H1 (cell line): ENCODE data around the gene RBM17. TPM values are rescaled to one million over a fixed set of nuclear protein-coding genes. Genes with fewer than 3 reads are reported as not detected.

Experiments
- CTCF ChIA-PET: fragments of 300-600 bp; sonication (Branson Sonifier 250); formaldehyde crosslinking; loops from one replicate; lab custom pipeline; 2021; ENCODE audit not compliant: partially characterized antibody; lab: Charles Lee
- POLR2A ChIA-PET: fragments of 300-600 bp; sonication (Branson Sonifier 250); formaldehyde crosslinking; loops from one replicate; lab custom pipeline; 2021; ENCODE audit warnings: inconsistent platforms; ENCODE audit not compliant: partially characterized antibody; lab: Charles Lee
- DNase-seq, 2 experiments: peaks; one replicate each; pipeline versions ENCODE4 v3.0.0 to v3.0.0-alpha.2; 2010 to 2022; ENCODE audit warnings: low spot score in 2 of 2, low read depth in 1 of 2, mixed read lengths in 1 of 2
- FAIRE-seq: peaks from 2 replicates; lab custom pipeline; 2011; peaks lifted over from hg19 to GRCh38; lab: Jason Lieb, UNC
- H2AFZ ChIP-seq: 2 replicates; pipeline ENCODE4 v1.8.1; 2012; ENCODE audit warnings: low read length, inconsistent platforms
- H2AK5ac ChIP-seq: 2 replicates; pipeline ENCODE4 v1.6.1; 2013; ENCODE audit warnings: low read depth, low read length
- H2BK120ac ChIP-seq: replicated peaks from 2 replicates; pipeline ENCODE3; 2013; ENCODE audit warnings: low read depth, low read length, inconsistent platforms
- H2BK12ac ChIP-seq: 2 replicates; pipeline ENCODE4 v1.6.1; 2013; ENCODE audit warnings: low read depth, low read length
- H2BK15ac ChIP-seq: 2 replicates; pipeline ENCODE4 v1.6.1; 2013; ENCODE audit warnings: low read length
- H2BK20ac ChIP-seq: 2 replicates; pipeline ENCODE4 v1.6.1; 2013; ENCODE audit warnings: low read length
- H2BK5ac ChIP-seq: 2 replicates; pipeline ENCODE4 v1.6.1; 2013; ENCODE audit warnings: low read depth, low read length
- H3K14ac ChIP-seq: 2 replicates; pipeline ENCODE4 v1.6.1; 2013; ENCODE audit warnings: inconsistent platforms; ENCODE audit not compliant: insufficient read length
- H3K18ac ChIP-seq: 2 replicates; pipeline ENCODE4 v1.6.1; 2013; ENCODE audit warnings: low read length; ENCODE audit errors: extremely low read depth
- H3K23ac ChIP-seq: 2 replicates; pipeline ENCODE4 v1.6.1; 2013; ENCODE audit warnings: inconsistent platforms; ENCODE audit not compliant: insufficient read length
- H3K23me2 ChIP-seq: 2 replicates; pipeline ENCODE4 v1.6.1; 2013; ENCODE audit warnings: low read depth, low read length
- H3K27ac ChIP-seq: 2 replicates; pipeline ENCODE4 v1.6.1; 2011; ENCODE audit warnings: low read depth, low read length, inconsistent platforms
- H3K27me3 ChIP-seq, 4 experiments: replicated peaks in 1 of 4; 1 replicate in 1 of 4; 2 replicates in 3 of 4; pipeline versions ENCODE4 v1.6.1 to v1.8.1; 2011 to 2013; ENCODE audit warnings: low read length in 3 of 4, mild to moderate bottlenecking in 3 of 4, inconsistent platforms in 2 of 4, mixed read lengths in 2 of 4, moderate library complexity in 1 of 4; ENCODE audit not compliant: control insufficient read depth in 3 of 4, insufficient read depth in 3 of 4; ENCODE audit errors: extremely low read depth in 1 of 4
- H3K36me3 ChIP-seq, 4 experiments: 2 replicates each; pipeline versions ENCODE4 v1.6.1 to v1.8.1; 2011 to 2013; ENCODE audit warnings: mild to moderate bottlenecking in 4 of 4, low read length in 3 of 4, moderate library complexity in 2 of 4, control low read depth in 1 of 4, inconsistent platforms in 1 of 4; ENCODE audit not compliant: insufficient read depth in 4 of 4, control insufficient read depth in 2 of 4
- H3K4ac ChIP-seq: replicated peaks from 2 replicates; pipeline ENCODE3; 2013; ENCODE audit warnings: low read length, low read depth, mixed read lengths, inconsistent platforms; ENCODE audit not compliant: insufficient read length
- H3K4me1 ChIP-seq, 4 experiments: replicated peaks in 1 of 4; 1 replicate in 1 of 4; 2 replicates in 3 of 4; pipeline versions ENCODE4 v1.6.1 to v1.8.1; 2011 to 2013; ENCODE audit warnings: low read length in 3 of 4, inconsistent platforms in 2 of 4, mixed read lengths in 1 of 4; ENCODE audit not compliant: insufficient read depth in 4 of 4, control insufficient read depth in 3 of 4
- H3K4me2 ChIP-seq, 2 experiments: 2 replicates each; pipeline versions ENCODE4 v1.6.1 to v1.8.1; 2011 to 2013; ENCODE audit warnings: low read depth in 2 of 2, low read length in 2 of 2, control low read depth in 1 of 2, inconsistent platforms in 1 of 2, mild to moderate bottlenecking in 1 of 2; ENCODE audit not compliant: insufficient read depth in 1 of 2
- H3K4me3 ChIP-seq, 4 experiments: fragments of 200-600, 300-600 bp in 1 of 4; sonication (generic), shearing (Covaris generic), sonication (Bioruptor Twin) in 1 of 4; 2 replicates each; pipeline versions ENCODE4 v1.5.1 to v1.8.1; 2011 to 2016; ENCODE audit warnings: low read length in 4 of 4, low read depth in 3 of 4, control low read depth in 2 of 4, inconsistent platforms in 2 of 4, mild to moderate bottlenecking in 2 of 4, mixed read lengths in 1 of 4, moderate library complexity in 1 of 4; ENCODE audit not compliant: insufficient read depth in 2 of 4; ENCODE audit errors: extremely low read depth in 1 of 4
- H3K56ac ChIP-seq: replicated peaks from 2 replicates; pipeline ENCODE3; 2013; ENCODE audit warnings: low read depth, mild to moderate bottlenecking, mixed read lengths, low read length, inconsistent platforms; ENCODE audit not compliant: insufficient read length
- H3K79me1 ChIP-seq: 2 replicates; pipeline ENCODE4 v1.6.1; 2013; ENCODE audit warnings: low read depth, low read length, control low read depth
- H3K79me2 ChIP-seq, 2 experiments: 2 replicates each; pipeline versions ENCODE4 v1.6.1 to v1.8.1; 2012 to 2013; ENCODE audit warnings: low read length in 2 of 2, mild to moderate bottlenecking in 2 of 2, inconsistent platforms in 1 of 2; ENCODE audit not compliant: insufficient read depth in 2 of 2, control insufficient read depth in 1 of 2
- H3K9ac ChIP-seq, 4 experiments: replicated peaks in 1 of 4; 1 replicate in 1 of 4; 2 replicates in 3 of 4; pipeline versions ENCODE4 v1.6.1 to v1.8.1; 2011 to 2013; ENCODE audit warnings: low read depth in 3 of 4, low read length in 3 of 4, control low read depth in 2 of 4, mild to moderate bottlenecking in 2 of 4, moderate library complexity in 2 of 4, inconsistent platforms in 1 of 4; ENCODE audit errors: extremely low read depth in 1 of 4
- H3K9me3 ChIP-seq, 2 experiments: 2 replicates each; pipeline versions ENCODE4 v1.6.1 to v1.8.1; 2012 to 2013; ENCODE audit warnings: mild to moderate bottlenecking in 2 of 2, moderate library complexity in 2 of 2, control low read depth in 1 of 2, inconsistent platforms in 1 of 2, low read depth in 1 of 2, low read length in 1 of 2, mixed read lengths in 1 of 2; ENCODE audit not compliant: insufficient read depth in 2 of 2
- H4K20me1 ChIP-seq, 2 experiments: replicated peaks in 1 of 2; 2 replicates each; pipeline versions ENCODE3 to v1.8.1; 2011 to 2013; ENCODE audit warnings: inconsistent platforms in 2 of 2, low read length in 2 of 2, mild to moderate bottlenecking in 1 of 2; ENCODE audit not compliant: insufficient read depth in 2 of 2, control insufficient read depth in 1 of 2
- H4K5ac ChIP-seq: 2 replicates; pipeline ENCODE4 v1.6.1; 2013; ENCODE audit warnings: low read length, low read depth, mixed read lengths, inconsistent platforms; ENCODE audit not compliant: insufficient read length
- H4K8ac ChIP-seq: 2 replicates; pipeline ENCODE4 v1.8.0; 2013; ENCODE audit warnings: mild to moderate bottlenecking, moderate library complexity, low read length, inconsistent platforms; ENCODE audit not compliant: insufficient read depth; ENCODE audit errors: extremely low read depth
- H4K91ac ChIP-seq: replicated peaks from 2 replicates; pipeline ENCODE3; 2013; ENCODE audit warnings: low read length, mixed read lengths, inconsistent platforms; ENCODE audit not compliant: insufficient read length
- EP300 ChIP-seq, 2 experiments: IDR thresholded peaks; 1 replicate in 1 of 2; 2 replicates in 1 of 2; pipeline ENCODE4 v1.6.1; 2011 to 2012; ENCODE audit warnings: low read depth in 2 of 2, low read length in 2 of 2, mild to moderate bottlenecking in 2 of 2, borderline replicate concordance in 1 of 2, inconsistent platforms in 1 of 2, moderate library complexity in 1 of 2
- POU5F1 ChIP-seq: IDR thresholded peaks from 2 replicates; pipeline ENCODE4 v1.6.1; 2011; ENCODE audit warnings: low read depth, mild to moderate bottlenecking, low read length, moderate library complexity
- RFX5 ChIP-seq: IDR thresholded peaks from 2 replicates; pipeline ENCODE4 v1.6.1; 2011; ENCODE audit warnings: low read depth, low read length, improper control_type of control experiment, borderline replicate concordance
- SP4 ChIP-seq: IDR thresholded peaks from 2 replicates; pipeline ENCODE4 v1.6.1; 2012; ENCODE audit warnings: low read length, inconsistent platforms
- WGBS, 2 experiments: shearing (Covaris generic) in 1 of 2; methylation state at CpG; one replicate each; pipeline versions ENCODE4 v1.1.6 to v1.1.7; 2013 to 2015; ENCODE audit warnings: low lambda C conversion rate in 2 of 2, mixed read lengths in 2 of 2, inconsistent platforms in 1 of 2, low coverage in 1 of 2, missing lambda C conversion rate in 1 of 2; ENCODE audit not compliant: insufficient replicate concordance in 2 of 2, insufficient coverage in 1 of 2, insufficient read length in 1 of 2; ENCODE audit errors: extremely low coverage in 1 of 2, missing lambda C conversion rate in 1 of 2; 5-methylcytosine and 5-hydroxymethylcytosine counted together
- polyA plus RNA-seq, 7 experiments: library from polyadenylated mRNA; depleted of rRNA in 3 of 7; stranded (reverse) in 5 of 7; unstranded in 2 of 7; fragments of >200 nt in 5 of 7; fragments of 200-250 nt in 2 of 7; gene quantifications; 1 replicate in 5 of 7; 2 replicates in 1 of 7; 4 replicates in 1 of 7; pipeline versions ENCODE4 v1.2.1 to v1.2.3, GENCODE V29; 2011 to 2013; ENCODE audit warnings: missing spikeins in 2 of 7, mixed read lengths in 2 of 7
- total RNA-seq: library from RNA; stranded (reverse); fragmentation: NEBNext Ultra II Directional; extraction: Animal tissue kit (Norgen Biotek cat#: 25700); gene quantifications from 2 replicates; pipeline ENCODE4 v1.2.1, GENCODE V29; 2021

Gene RBM17
- total and polyA plus RNA-seq, 2 of the 8 experiments (the other 6 are each of a cell fraction or from before 2014, with no cell fraction given): 15.7 to 128 TPM

DNA sequence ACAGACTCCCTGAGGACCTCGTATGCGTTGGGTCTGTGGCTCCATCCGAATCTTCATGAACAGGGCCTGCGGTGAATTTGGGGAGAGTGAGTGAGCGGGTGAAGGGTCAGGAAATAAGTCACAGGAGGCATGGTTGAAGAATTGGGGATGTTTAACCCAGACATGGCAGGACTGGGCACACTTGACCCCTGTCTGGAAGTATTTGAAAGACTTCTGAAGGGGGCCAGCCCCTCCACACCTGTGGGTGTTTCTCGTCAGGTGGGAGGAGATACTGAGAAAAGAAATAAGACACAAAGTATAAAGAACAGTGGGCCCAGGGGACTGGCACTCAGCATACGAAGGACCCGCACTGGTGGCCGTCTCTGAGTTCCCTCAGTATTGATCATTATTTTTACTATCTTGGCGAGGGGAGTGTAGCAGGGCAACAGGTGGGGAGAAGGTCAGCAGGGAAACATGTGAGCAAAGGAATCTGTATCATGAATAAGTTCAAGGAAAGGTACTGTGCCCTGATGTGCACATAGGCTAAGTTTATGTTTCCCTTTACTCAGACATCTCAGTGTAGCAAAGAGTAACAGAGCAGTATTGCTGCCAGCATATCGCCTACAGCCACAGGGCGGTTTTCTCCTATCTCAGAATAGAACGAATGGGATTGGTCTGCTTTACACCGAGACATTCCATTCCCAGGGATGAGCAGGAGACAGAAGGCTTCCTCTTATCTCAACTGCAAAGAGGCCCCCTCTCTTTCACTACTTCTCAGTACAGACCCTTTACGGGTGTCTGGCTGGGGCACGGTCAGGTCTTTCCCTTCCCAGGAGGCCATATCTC, 75.6 kb downstream of the RBM17 start:
- H3K4me3 ChIP-seq: peak overlapping the region; percentile 39 to 88 (median 54)
- H3K9me3 ChIP-seq: no peaks in the 10 kb centered on the region
- CTCF ChIA-PET: interaction anchor here (0.6 to 2.8 kb wide), 3 partner anchors 14 to 35 kb away, joined by 3 to 19 read pairs (median 4); no protein-coding TSS in a partner anchor
- peaks cover 0 to 2% (median 0%) of the 10 kb centered on the region in 4 experiments; a peak in 1 of 7 replicates for H3K4me1 ChIP-seq
- no peak overlapping the region; the same call in 1 of the 2 replicates for H3K18ac ChIP-seq
- H4K5ac ChIP-seq: peak overlapping the region; percentile 18
- WGBS, 2 experiments: 66% methylated on average over 16 of the region's 16 CpGs; no CpG with 5 or more reads in 1 of the 2 experiments
- H3K79me2 ChIP-seq: peaks cover 0 to 42% of the 10 kb centered on the region in 2 experiments; a peak in 3 of 4 replicates
- H2BK20ac ChIP-seq: no peak overlapping the region
- H3K23me2 ChIP-seq: no peaks in the 10 kb centered on the region
- H3K79me1 ChIP-seq: peaks cover 3% of the 10 kb centered on the region; the same call in 1 of the 2 replicates
- H2BK15ac ChIP-seq: no peak overlapping the region
- no peak overlapping the region for H3K14ac ChIP-seq
- peaks cover 0 to 2% (median under 1%) of the 10 kb centered on the region in 4 experiments; a peak in 1 of 8 replicates for H3K36me3 ChIP-seq
- H3K56ac ChIP-seq: no peak overlapping the region
- no peak overlapping the region for H2AFZ ChIP-seq
- peak overlapping the region; percentile 51 to 79 (median 64) for H3K9ac ChIP-seq
- peaks cover 0 to 10% of the 10 kb centered on the region in 2 experiments for H4K20me1 ChIP-seq
- no peak overlapping the region for H2BK12ac ChIP-seq
- no peak overlapping the region for H4K91ac ChIP-seq
- FAIRE-seq: no peak
- H2BK5ac ChIP-seq: no peak overlapping the region
- H4K8ac ChIP-seq: peak overlapping the region; percentile 96
- POLR2A ChIA-PET: interaction anchor here (0.9 to 2.2 kb wide), 5 partner anchors 12 to 233 kb away, joined by 3 to 10 read pairs (median 5); partner anchors contain the start of gene PFKFB3
- no peak overlapping the region for H2BK120ac ChIP-seq
- H3K4me2 ChIP-seq: peak overlapping the region; percentile 74 to 78
- no peak overlapping the region for H3K4ac ChIP-seq
- no peak for DNase-seq
- H3K27ac ChIP-seq: no peak overlapping the region
- H3K23ac ChIP-seq: no peak overlapping the region
- H2AK5ac ChIP-seq: no peak overlapping the region
- H3K27me3 ChIP-seq: no peaks in the 10 kb centered on the region
- TF ChIP-seq EP300 (IDR thresholded peaks at IDR 0.05; ENCODE audit: borderline replicate concordance in 1 of 2, low read depth in 2 of 2, low read length in 2 of 2) (no peak), RFX5 (no peak), POU5F1 (no peak), SP4 (no peak)
